SK-N-SH (cell line): ENCODE results near the gene DOCK3. TPM values are rescaled to one million over a fixed set of nuclear protein-coding genes. Genes with fewer than 3 reads are reported as not detected.

Source experiments
- CTCF ChIA-PET: fragments of 300-600, 350-600 bp; formaldehyde crosslinking; extraction: SDS; loops from one replicate; lab custom pipeline; 2021; lab: Yijun Ruan, JAX
- POLR2A ChIA-PET: fragments of 350-600 bp; sonication (Branson Sonifier 250); formaldehyde crosslinking; extraction: SDS; loops from one replicate; lab custom pipeline; 2020; ENCODE audit warnings: antibody characterized with exemption, inconsistent platforms; lab: Yijun Ruan, JAX
- DNase-seq: peaks from one replicate; pipeline ENCODE4 v3.0.0; 2012
- H2AFZ ChIP-seq: fragments of 200-600 bp; sonication (generic); 2 replicates; pipeline ENCODE4 v1.8.1; 2016; ENCODE audit warnings: antibody characterized with exemption, mild to moderate bottlenecking, low read depth
- H3F3A ChIP-seq: fragments of 200-600 bp; sonication (generic); replicated peaks from 2 replicates; pipeline ENCODE3; 2016; ENCODE audit warnings: antibody characterized with exemption, mild to moderate bottlenecking; ENCODE audit not compliant: insufficient read depth
- H3K27ac ChIP-seq, 2 experiments: fragments of 200-500 bp in 1 of 2; fragments of 200-600 bp in 1 of 2; sonication (Bioruptor generic) in 1 of 2; sonication (generic), shearing (Covaris generic) in 1 of 2; 2 replicates each; pipeline versions ENCODE4 v1.5.1 to v1.6.1; 2014 to 2016; ENCODE audit warnings: low read depth in 2 of 2, inconsistent platforms in 1 of 2, low read length in 1 of 2, mild to moderate bottlenecking in 1 of 2, mixed read lengths in 1 of 2
- H3K27me3 ChIP-seq: fragments of 200-600 bp; sonication (generic), shearing (Covaris generic); 2 replicates; pipeline ENCODE4 v1.6.1; 2016; ENCODE audit warnings: mixed run types; ENCODE audit not compliant: insufficient read depth
- H3K36me3 ChIP-seq, 2 experiments: fragments of 200-500 bp in 1 of 2; fragments of 200-600 bp in 1 of 2; sonication (Bioruptor generic) in 1 of 2; sonication (generic) in 1 of 2; replicated peaks in 1 of 2; 2 replicates each; pipeline versions ENCODE3 to v1.5.1; 2014 to 2016; ENCODE audit warnings: low read length in 1 of 2, mild to moderate bottlenecking in 1 of 2; ENCODE audit not compliant: insufficient read depth in 2 of 2, control insufficient read depth in 1 of 2
- H3K4me1 ChIP-seq, 2 experiments: fragments of 200-500 bp in 1 of 2; fragments of 200-600 bp in 1 of 2; sonication (Bioruptor generic) in 1 of 2; sonication (generic), shearing (Covaris generic) in 1 of 2; 2 replicates each; pipeline versions ENCODE4 v1.5.1 to v1.6.1; 2014 to 2016; ENCODE audit warnings: low read depth in 1 of 2, low read length in 1 of 2, mixed run types in 1 of 2; ENCODE audit not compliant: insufficient read depth in 2 of 2, control insufficient read depth in 1 of 2
- H3K4me2 ChIP-seq: fragments of 200-600 bp; sonication (generic), shearing (Covaris generic); 2 replicates; pipeline ENCODE4 v1.6.1; 2017; ENCODE audit warnings: mixed run types
- H3K4me3 ChIP-seq, 2 experiments: fragments of 200-500 bp in 1 of 2; fragments of 200-600 bp in 1 of 2; sonication (Bioruptor generic) in 1 of 2; sonication (generic), shearing (Covaris generic) in 1 of 2; 2 replicates each; pipeline versions ENCODE4 v1.5.1 to v1.8.1; 2014 to 2016; ENCODE audit warnings: low read depth in 2 of 2, inconsistent platforms in 1 of 2, low read length in 1 of 2, mild to moderate bottlenecking in 1 of 2, mixed read lengths in 1 of 2, moderate library complexity in 1 of 2
- H3K79me2 ChIP-seq: fragments of 200-600 bp; sonication (generic); 2 replicates; pipeline ENCODE4 v1.8.1; 2017; ENCODE audit warnings: mild to moderate bottlenecking; ENCODE audit not compliant: insufficient read depth
- H3K9ac ChIP-seq: fragments of 200-600 bp; sonication (generic); 2 replicates; pipeline ENCODE4 v1.6.1; 2017; ENCODE audit warnings: mixed run types
- H3K9me2 ChIP-seq: fragments of 200-600 bp; sonication (generic); 2 replicates; pipeline ENCODE4 v1.6.1; 2017; ENCODE audit warnings: mixed run types
- H3K9me3 ChIP-seq: fragments of 200-600 bp; sonication (generic); 2 replicates; pipeline ENCODE4 v1.6.1; 2017; ENCODE audit warnings: mixed run types, mild to moderate bottlenecking, moderate library complexity
- H4K20me1 ChIP-seq: fragments of 200-600 bp; sonication (generic); 2 replicates; pipeline ENCODE4 v1.6.1; 2017; ENCODE audit warnings: mild to moderate bottlenecking, mixed run types; ENCODE audit not compliant: insufficient read depth
- CTCF ChIP-seq: fragments of 200-600 bp; sonication (generic); IDR thresholded peaks from 2 replicates; pipeline ENCODE4 v1.6.1; 2017; ENCODE audit warnings: antibody characterized with exemption, mild to moderate bottlenecking, moderate library complexity
- ELF1 ChIP-seq: IDR thresholded peaks from 2 replicates; pipeline ENCODE4 v1.4.0; 2012
- EP300 ChIP-seq, 2 experiments: IDR thresholded peaks; 2 replicates each; pipeline versions ENCODE4 v1.4.0 to v1.6.1; 2012; ENCODE audit warnings: borderline replicate concordance in 1 of 2, low read depth in 1 of 2, low read length in 1 of 2
- EZH2phosphoT487 ChIP-seq: fragments of 200-600 bp; sonication (generic); IDR thresholded peaks from 2 replicates; pipeline ENCODE4 v1.6.1; 2017; ENCODE audit warnings: low read depth, mixed run types, mild to moderate bottlenecking, antibody characterized with exemption, moderate library complexity, borderline replicate concordance
- FOSL2 ChIP-seq: IDR thresholded peaks from 2 replicates; pipeline ENCODE4 v1.4.0; 2012; ENCODE audit warnings: low read depth, mild to moderate bottlenecking, moderate library complexity, borderline replicate concordance
- FOXJ3 ChIP-seq: sonication (generic); formaldehyde crosslinking; IDR thresholded peaks from 2 replicates; pipeline ENCODE4 v1.5.1; 2020; ENCODE audit warnings: mild to moderate bottlenecking, missing genetic modification reagents
- FOXM1 ChIP-seq: IDR thresholded peaks from 2 replicates; pipeline ENCODE4 v1.4.0; 2012; ENCODE audit warnings: low read depth, mild to moderate bottlenecking
- GABPA ChIP-seq: IDR thresholded peaks from 2 replicates; pipeline ENCODE4 v1.4.0; 2012; ENCODE audit warnings: low read depth, mild to moderate bottlenecking
- GATA2 ChIP-seq: sonication (generic); formaldehyde crosslinking; IDR thresholded peaks from 2 replicates; pipeline ENCODE4 v1.5.0; 2020; ENCODE audit warnings: mild to moderate bottlenecking, missing genetic modification reagents
- IRF3 ChIP-seq: fragments of 150-350 bp; IDR thresholded peaks from 2 replicates; pipeline ENCODE4 v1.6.1; 2016; ENCODE audit warnings: mild to moderate bottlenecking, low read depth, low read length
- JUND ChIP-seq: IDR thresholded peaks from 2 replicates; pipeline ENCODE4 v1.4.0; 2012
- MAX ChIP-seq: IDR thresholded peaks from 2 replicates; pipeline ENCODE4 v1.4.0; 2012; ENCODE audit warnings: low read depth
- MEF2A ChIP-seq: IDR thresholded peaks from 2 replicates; pipeline ENCODE4 v1.4.0; 2012; ENCODE audit warnings: low read depth, borderline replicate concordance
- MXI1 ChIP-seq: IDR thresholded peaks from 2 replicates; pipeline ENCODE4 v1.6.1; 2012; ENCODE audit warnings: mild to moderate bottlenecking, low read depth, low read length, improper control_type of control experiment
- RAD21 ChIP-seq: IDR thresholded peaks from 2 replicates; pipeline ENCODE4 v1.6.1; 2012; ENCODE audit warnings: mild to moderate bottlenecking, low read length
- RXRA ChIP-seq: IDR thresholded peaks from 2 replicates; pipeline ENCODE4 v1.4.0; 2012; ENCODE audit warnings: low read depth, mild to moderate bottlenecking, borderline replicate concordance
- SIN3A ChIP-seq: IDR thresholded peaks from 2 replicates; pipeline ENCODE4 v1.6.1; 2012; ENCODE audit warnings: low read depth, mild to moderate bottlenecking, low read length, moderate library complexity, borderline replicate concordance
- SMC3 ChIP-seq: IDR thresholded peaks from 2 replicates; pipeline ENCODE4 v1.6.1; 2012; ENCODE audit warnings: low read depth, low read length, improper control_type of control experiment
- TAF1 ChIP-seq: IDR thresholded peaks from 2 replicates; pipeline ENCODE4 v1.6.1; 2012; ENCODE audit warnings: low read depth, mild to moderate bottlenecking, low read length, moderate library complexity, borderline replicate concordance
- TEAD4 ChIP-seq: IDR thresholded peaks from 2 replicates; pipeline ENCODE4 v1.4.0; 2012; ENCODE audit warnings: mild to moderate bottlenecking, borderline replicate concordance; ENCODE audit not compliant: insufficient read depth
- USF1 ChIP-seq: IDR thresholded peaks from 2 replicates; pipeline ENCODE4 v1.4.0; 2012; ENCODE audit warnings: low read depth, borderline replicate concordance
- ZBTB33 ChIP-seq: IDR thresholded peaks from 2 replicates; pipeline ENCODE4 v1.4.0; 2012; ENCODE audit warnings: low read depth, borderline replicate concordance
- WGBS: methylation state at CpG from one replicate; pipeline ENCODE4 v1.1.6; 2017; ENCODE audit warnings: low lambda C conversion rate; 5-methylcytosine and 5-hydroxymethylcytosine counted together
- polyA plus RNA-seq, 3 experiments: library from polyadenylated mRNA; depleted of rRNA; stranded (reverse); fragments of >200 nt; gene quantifications; 2 replicates each; pipeline ENCODE4 v1.2.3, GENCODE V29; 2012

Gene DOCK3
- polyA plus RNA-seq, 1 of the 3 experiments (the other 2 are of a cell fraction), result 0.05 TPM

- no peak for TF ChIP-seq TEAD4
- no peak for TF ChIP-seq GABPA
- TF ChIP-seq JUND, result no peak
- no peak for TF ChIP-seq MEF2A
- no peak for TF ChIP-seq USF1
- no peak for TF ChIP-seq IRF3
- TF ChIP-seq ZBTB33, result no peak
- peak; percentile 75 for TF ChIP-seq CTCF
- no peak for TF ChIP-seq GATA2 (CRISPR knock-in tag)
- TF ChIP-seq ELF1, result no peak
- TF ChIP-seq EP300 (IDR thresholded peaks at IDR 0.05; ENCODE audit: borderline replicate concordance in 1 of 2, low read depth in 1 of 2, low read length in 1 of 2), result no peak
- no peak for TF ChIP-seq SIN3A
- no peak for TF ChIP-seq TAF1
- peak; percentile 78 for TF ChIP-seq RAD21
- no peak for TF ChIP-seq FOXJ3
- TF ChIP-seq SMC3, result peak; percentile 66
- no peak for TF ChIP-seq EZH2phosphoT487
- TF ChIP-seq FOXM1, result no peak
- no peak for TF ChIP-seq MAX
- TF ChIP-seq FOSL2, result no peak
- no peak for TF ChIP-seq MXI1
- TF ChIP-seq RXRA, result no peak
- no peaks in the 10 kb centered on the region for H3K9me2 ChIP-seq
- POLR2A ChIA-PET, result no interaction called here
- H3K4me1 ChIP-seq, result no peaks in the 10 kb centered on the region
- peak; percentile 51 for DNase-seq
- H3K9me3 ChIP-seq, result no peaks in the 10 kb centered on the region
- H3K27me3 ChIP-seq, result no peaks in the 10 kb centered on the region
- no peak overlapping the region for H2AFZ ChIP-seq
- H4K20me1 ChIP-seq, result no peaks in the 10 kb centered on the region
- H3F3A ChIP-seq, result peaks cover 4% of the 10 kb centered on the region
- no peak overlapping the region for H3K27ac ChIP-seq
- 2% methylated on average over 3 of the region's 3 CpGs for WGBS
- CTCF ChIA-PET, result interaction anchor here (0.7 to 3.5 kb wide), 23 partner anchors 9 to 418 kb away, joined by 3 to 25 read pairs (median 3); no protein-coding TSS in a partner anchor
- H3K4me3 ChIP-seq, result peak overlapping the region in 1 of 2 experiments; percentile 32; a peak in 1 of 4 replicates
- no peaks in the 10 kb centered on the region for H3K36me3 ChIP-seq
- no peaks in the 10 kb centered on the region for H3K79me2 ChIP-seq
- H3K9ac ChIP-seq, result no peak overlapping the region
- H3K4me2 ChIP-seq, result no peak overlapping the region
Observed at GRCh38 chr3:50971487-50971924, 296.8 kb downstream of the DOCK3 start.
